HL-60/S4 (cell line): ENCODE measurements around the gene JAKMIP1.
"Not testable (repeated sequence)": the region's sequence is repeated elsewhere in the genome, so short reads cannot be mapped to it uniquely, and the experiment has no call there.

ENCODE experiments used
- in situ Hi-C: fragments of 300-500 bp; cut with MboI; formaldehyde crosslinking; loops from 2 replicates; pipeline ENCODE4 v1.14.3; 2022; ENCODE audit warnings: low sequenced_read_pairs

Gene JAKMIP1

GRCh38 chr4:5999356-5999755 lies 201.0 kb downstream of the JAKMIP1 start:
- in situ Hi-C loops: no loop called here

GRCh38 chr4:5998333-5998936 lies 201.9 kb downstream of the JAKMIP1 start:
- in situ Hi-C loops: no loop called here

- in situ Hi-C loops: no loop called here
Measured at GRCh38 chr4:5996641-5997040, 203.7 kb downstream of the JAKMIP1 start.

- in situ Hi-C loops: no loop called here
Measured at GRCh38 chr4:5995901-5996623, 204.3 kb downstream of the JAKMIP1 start.

GRCh38 chr4:5993876-5994811 lies 206.2 kb downstream of the JAKMIP1 start:
- in situ Hi-C loops: no loop called here

- in situ Hi-C loops: not testable (repeated sequence)
Measured at GRCh38 chr4:5993346-5993745, 207.0 kb downstream of the JAKMIP1 start.

GRCh38 chr4:5992828-5993321 lies 207.5 kb downstream of the JAKMIP1 start:
- in situ Hi-C loops: no loop called here

- in situ Hi-C loops: no loop called here
Measured at GRCh38 chr4:5992171-5992827, 208.1 kb downstream of the JAKMIP1 start.

- in situ Hi-C loops: no loop called here
Measured at GRCh38 chr4:5991405-5991804, 208.9 kb downstream of the JAKMIP1 start.

GRCh38 chr4:5990446-5991160 lies 209.7 kb downstream of the JAKMIP1 start:
- in situ Hi-C loops: no loop called here

- in situ Hi-C loops: no loop called here
Measured at GRCh38 chr4:5989236-5990225, 210.8 kb downstream of the JAKMIP1 start.

GRCh38 chr4:5988086-5988845 lies 212.1 kb downstream of the JAKMIP1 start:
- in situ Hi-C loops: no loop called here

- in situ Hi-C loops: no loop called here
Measured at GRCh38 chr4:5984843-5985242, 215.5 kb downstream of the JAKMIP1 start.

- in situ Hi-C loops: no loop called here
Measured at GRCh38 chr4:5982156-5982973, 218.0 kb downstream of the JAKMIP1 start.

GRCh38 chr4:5980436-5981155 lies 219.8 kb downstream of the JAKMIP1 start:
- in situ Hi-C loops: no loop called here

GRCh38 chr4:5979981-5980380 lies 220.4 kb downstream of the JAKMIP1 start:
- in situ Hi-C loops: no loop called here

GRCh38 chr4:5976921-5977320 lies 223.4 kb downstream of the JAKMIP1 start:
- in situ Hi-C loops: no loop called here
